ENCODE results near the gene RHEB.

The RHEB gene

GRCh38 chr7:151553356-151553755, 33.7 kb upstream of the RHEB start:
- TF ChIP-seq CTCF (IDR thresholded peaks at IDR 0.05): no peak
- TF ChIP-seq ZFX (IDR thresholded peaks at IDR 0.05; ENCODE audit: borderline replicate concordance): no peak
- no peak overlapping the region for H3K27ac ChIP-seq

- no peak overlapping the region for H3K27ac ChIP-seq
- TF ChIP-seq ZFX (IDR thresholded peaks at IDR 0.05; ENCODE audit: borderline replicate concordance) (no peak), CTCF (IDR thresholded peaks at IDR 0.05) (no peak)
Measured at GRCh38 chr7:151552352-151553028, 32.8 kb upstream of the RHEB start.

GRCh38 chr7:151551820-151552219, 32.1 kb upstream of the RHEB start:
- H3K27ac ChIP-seq: no peak overlapping the region
- TF ChIP-seq CTCF (IDR thresholded peaks at IDR 0.05): no peak
- TF ChIP-seq ZFX (IDR thresholded peaks at IDR 0.05; ENCODE audit: borderline replicate concordance): no peak

- no peak overlapping the region for H3K27ac ChIP-seq
Measured at GRCh38 chr7:151550656-151551286, 31.1 kb upstream of the RHEB start.

GRCh38 chr7:151549644-151550043, 29.9 kb upstream of the RHEB start:
- H3K27ac ChIP-seq: no peak overlapping the region
- TF ChIP-seq ZFX (IDR thresholded peaks at IDR 0.05; ENCODE audit: borderline replicate concordance): no peak
- no peak for TF ChIP-seq CTCF (IDR thresholded peaks at IDR 0.05)

More at GRCh38 chr7:151550656-151551286, 31.1 kb upstream of the RHEB start:
- TF ChIP-seq CTCF (IDR thresholded peaks at IDR 0.05): no peak
- TF ChIP-seq ZFX (IDR thresholded peaks at IDR 0.05; ENCODE audit: borderline replicate concordance): no peak

GRCh38 chr7:151549083-151549482, 29.4 kb upstream of the RHEB start:
- no peak for TF ChIP-seq CTCF (IDR thresholded peaks at IDR 0.05)
- TF ChIP-seq ZFX (IDR thresholded peaks at IDR 0.05; ENCODE audit: borderline replicate concordance): no peak
- no peak overlapping the region for H3K27ac ChIP-seq

- no peak for TF ChIP-seq CTCF (IDR thresholded peaks at IDR 0.05)
- no peak for TF ChIP-seq ZFX (IDR thresholded peaks at IDR 0.05; ENCODE audit: borderline replicate concordance)
- no peak overlapping the region for H3K27ac ChIP-seq
Measured at GRCh38 chr7:151544183-151544582, 24.5 kb upstream of the RHEB start.
